GM19035 (cell line): ENCODE measurements around the gene FYCO1.
"Not testable (repeated sequence)": the region's sequence is repeated elsewhere in the genome, so short reads cannot be mapped to it uniquely, and the experiment has no call there.

ENCODE experiments used
- ATAC-seq: cut with Tn5 transposase; IDR thresholded peaks from one replicate; pipeline ENCODE4 v1.9.1; 2021; ENCODE audit not compliant: unreplicated experiment

FYCO1 gene

DNA sequence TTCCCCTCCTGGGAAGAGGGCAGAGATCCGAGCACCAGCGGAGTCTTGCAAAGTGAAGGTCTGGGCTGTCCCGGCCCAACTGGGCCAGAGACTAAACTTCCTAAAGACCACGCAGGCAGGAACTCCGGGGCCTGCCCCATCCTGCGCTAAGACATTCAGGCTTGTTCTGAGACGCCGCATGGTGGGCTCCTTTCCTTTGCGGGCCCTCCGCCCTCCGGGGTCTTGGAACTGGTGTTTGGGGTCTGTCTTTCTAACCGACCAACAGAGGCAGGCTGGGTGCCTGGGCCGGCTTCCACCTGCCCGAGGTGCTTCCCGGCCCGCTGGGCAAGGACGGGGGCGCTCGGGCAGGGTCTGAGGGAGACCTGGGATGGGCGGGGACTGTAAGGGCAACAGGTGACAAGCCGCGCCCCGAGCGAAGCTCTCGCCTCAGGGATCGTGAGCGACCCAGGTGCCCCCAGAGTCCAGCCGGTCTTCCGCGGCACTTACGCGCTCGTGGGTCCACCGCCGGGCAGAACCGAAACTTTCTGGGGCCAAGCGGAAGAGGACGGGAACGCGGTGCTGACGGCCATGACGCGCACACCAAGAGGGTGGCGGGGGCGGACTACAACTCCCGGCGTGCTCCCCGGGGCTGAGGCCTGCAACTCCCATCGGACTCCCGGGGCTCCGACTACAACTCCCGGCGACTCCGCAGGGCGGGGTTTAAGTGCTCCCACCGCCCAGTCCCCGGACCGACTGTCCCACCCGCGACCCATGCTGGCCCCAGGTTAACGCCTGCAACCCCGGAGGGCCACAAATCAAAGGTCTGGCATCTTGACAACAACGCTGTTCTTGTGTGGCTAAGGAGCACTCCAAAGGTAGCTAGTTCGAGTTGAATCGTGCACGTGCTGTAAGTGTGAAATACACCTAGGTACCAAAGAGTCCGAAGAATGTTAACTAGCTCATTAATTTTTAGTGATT, at the start of gene FYCO1:
Gene FYCO1 (minus strand): TSS at position 589 of the 957 bp plus-strand sequence. CDS start 10,914 bp downstream, outside the sequence.
- ATAC-seq, result peak; percentile 93

DNA sequence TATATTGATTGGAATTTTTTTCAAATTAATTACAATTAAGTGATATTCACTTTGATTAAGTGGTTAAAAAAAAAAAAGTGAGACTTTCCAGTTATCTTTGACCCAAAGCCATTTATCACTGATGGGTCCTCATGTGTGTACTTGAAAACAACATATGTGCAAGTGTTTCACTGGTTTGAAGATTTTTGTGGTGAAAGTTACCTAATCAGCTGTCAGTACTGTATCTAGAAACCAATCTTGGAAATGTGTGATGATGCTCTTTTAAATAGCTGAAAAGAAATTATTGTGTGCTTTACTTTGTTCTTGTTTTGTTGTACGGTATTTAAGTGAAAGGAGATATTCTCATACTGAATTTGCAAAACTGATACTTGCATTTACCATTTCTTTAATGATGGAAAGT, 43.3 kb upstream of the FYCO1 start:
- no peak for ATAC-seq

DNA sequence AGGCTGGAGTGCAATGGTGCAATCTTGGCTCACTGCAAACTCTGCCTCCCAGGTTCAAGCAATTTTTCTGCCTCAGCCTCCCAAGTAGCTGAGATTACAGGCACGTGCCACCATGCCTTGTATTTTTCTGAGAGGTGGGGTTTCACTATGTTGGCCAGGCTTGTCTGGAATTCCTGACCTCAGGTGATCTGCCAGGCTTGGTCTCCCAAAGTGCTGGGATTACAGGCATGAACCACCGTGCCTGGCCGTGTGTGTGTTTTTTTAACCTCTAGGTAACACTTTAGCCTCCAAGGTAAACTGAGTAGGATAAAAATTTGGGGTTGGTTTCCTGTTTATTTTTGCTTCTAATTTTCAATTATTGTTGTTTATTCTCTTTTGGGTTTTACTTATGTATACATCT, 42.4 kb upstream of the FYCO1 start:
- ATAC-seq, result not testable (repeated sequence)

DNA sequence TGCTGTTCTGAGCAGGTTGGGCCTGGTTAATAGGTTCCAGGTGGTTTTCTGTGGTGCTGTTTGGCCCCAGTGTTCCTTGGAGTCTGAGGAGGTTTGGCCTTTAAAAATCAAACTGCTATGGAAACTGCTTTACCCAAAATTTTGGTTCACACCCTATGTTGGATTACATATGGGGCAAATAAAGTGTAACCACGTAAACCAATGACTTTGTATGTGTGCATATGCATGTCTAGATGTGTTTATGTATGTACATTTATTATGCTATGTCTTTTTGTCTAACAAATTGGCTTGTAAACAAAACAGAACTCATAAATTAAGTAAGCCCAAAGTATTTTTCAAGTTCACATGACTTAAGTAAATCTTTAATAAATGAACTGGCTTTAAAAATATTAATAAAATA, 40.6 kb upstream of the FYCO1 start:
- ATAC-seq, result no peak

DNA sequence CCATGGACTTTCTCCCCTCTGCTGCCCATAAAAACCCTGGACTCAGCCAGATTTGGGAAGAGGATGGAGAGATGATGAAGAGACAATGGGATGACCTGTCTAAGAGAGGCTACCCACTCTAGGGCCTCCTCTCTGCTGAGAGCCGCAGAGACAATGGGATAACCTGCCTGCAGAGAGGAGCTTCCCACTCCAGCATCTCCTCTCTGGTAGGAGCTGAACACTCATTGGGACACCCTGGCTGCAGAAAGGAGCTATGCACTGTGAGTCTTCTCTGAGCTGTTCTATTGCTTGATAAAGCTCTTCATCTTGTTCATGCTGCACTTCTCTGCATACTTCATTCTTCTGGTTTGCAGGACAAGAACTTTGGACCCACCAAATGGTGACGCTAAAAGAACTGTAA, 36.1 kb upstream of the FYCO1 start:
- no peak for ATAC-seq

DNA sequence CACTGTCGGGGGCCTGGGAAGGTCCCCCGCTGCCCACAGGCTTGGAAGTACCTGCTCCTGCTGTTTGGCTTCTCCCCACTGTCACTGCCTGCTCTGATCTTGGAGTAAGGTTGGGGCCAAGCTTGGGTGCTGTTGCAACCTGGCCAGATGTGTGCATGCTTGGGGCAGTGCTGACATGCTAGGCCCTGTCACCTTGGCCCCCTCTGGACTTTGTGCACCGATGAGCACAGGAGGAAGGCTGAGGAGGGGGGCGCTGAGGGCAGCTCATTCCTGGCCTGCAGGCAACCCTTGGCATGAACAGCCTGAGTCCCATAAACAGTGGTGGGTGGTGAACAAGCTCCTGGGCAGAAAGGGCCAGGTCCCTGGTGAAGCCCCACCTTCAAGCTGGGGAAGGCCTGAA, 35.6 kb upstream of the FYCO1 start:
- ATAC-seq, result no peak

DNA sequence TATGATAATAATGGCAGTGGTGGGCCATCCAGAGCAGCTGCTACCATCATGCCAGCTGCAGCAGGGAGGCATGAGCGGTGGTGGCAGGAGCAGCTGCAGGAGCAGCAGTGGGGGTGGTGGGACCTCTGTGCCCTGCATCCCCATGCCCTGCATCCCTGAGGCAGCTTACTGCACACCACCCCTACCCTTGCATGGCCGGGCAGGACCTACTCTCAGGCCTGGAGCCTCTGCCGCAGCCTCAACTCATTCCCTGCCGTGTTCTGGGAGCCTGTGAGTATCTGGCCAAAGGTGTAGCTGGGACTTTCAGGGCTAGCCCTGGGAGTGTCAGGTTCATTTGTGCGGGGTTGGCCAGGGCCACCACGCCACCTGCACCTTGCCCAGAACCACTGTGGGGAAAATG, 35.0 kb upstream of the FYCO1 start:
- no peak for ATAC-seq

DNA sequence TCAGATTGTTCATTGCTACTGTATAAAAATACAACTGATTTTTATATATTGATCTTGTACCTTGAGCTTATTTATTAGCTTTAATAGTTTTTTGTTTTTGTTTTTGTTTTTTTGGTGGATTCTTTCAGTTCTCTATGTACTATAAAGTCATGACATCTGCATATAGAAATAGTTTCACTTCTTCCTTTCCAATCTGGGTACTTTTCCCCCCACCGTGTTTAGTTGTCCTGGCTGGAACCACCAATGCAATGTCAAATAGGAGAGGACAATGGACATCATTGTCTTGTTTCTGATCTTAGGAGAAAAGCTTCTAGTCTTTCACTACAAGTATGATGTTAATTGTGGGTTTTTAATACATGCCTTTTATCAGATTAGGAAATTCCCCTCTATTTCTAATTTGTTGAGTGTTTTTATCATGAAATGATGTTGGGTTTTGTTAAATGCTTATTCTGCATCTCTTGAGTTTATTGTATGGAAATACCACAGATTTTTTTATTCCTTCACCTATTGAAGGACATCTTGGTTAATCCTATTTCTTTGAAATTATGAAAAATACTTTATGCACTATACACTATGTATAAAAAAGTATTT, 34.4 kb upstream of the FYCO1 start:
- ATAC-seq, result no peak

DNA sequence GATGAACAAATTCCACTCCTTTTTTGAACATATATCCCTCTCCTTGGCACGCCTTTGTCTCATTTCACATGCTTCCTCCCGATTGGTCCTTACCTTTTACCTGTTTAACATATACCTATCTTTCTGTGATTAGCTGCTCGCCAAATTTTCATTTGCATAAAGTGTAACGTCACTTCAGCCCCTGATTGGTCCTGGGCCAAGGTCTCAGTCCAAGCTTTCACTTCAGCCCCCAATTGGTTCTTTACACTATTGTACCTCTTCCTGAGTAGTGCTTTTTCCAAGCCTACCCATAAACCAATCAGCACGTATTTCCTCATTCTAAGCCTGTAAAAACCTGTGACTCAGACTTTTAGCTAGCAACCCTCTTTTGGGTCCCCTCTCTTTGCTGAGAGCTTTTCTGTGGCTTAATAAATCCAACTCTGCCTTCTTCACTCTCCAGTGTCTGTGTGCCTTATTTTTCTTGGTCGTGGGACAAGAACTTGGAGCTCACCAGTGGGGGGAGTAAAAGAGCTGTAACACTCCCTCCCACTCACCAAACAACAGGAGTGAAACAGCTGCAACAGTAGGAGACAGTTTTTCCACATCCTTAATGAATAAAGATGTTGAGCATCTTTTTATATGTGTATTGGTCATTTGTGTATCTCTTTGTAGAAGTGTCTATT, 32.2 kb upstream of the FYCO1 start:
- no peak for ATAC-seq

DNA sequence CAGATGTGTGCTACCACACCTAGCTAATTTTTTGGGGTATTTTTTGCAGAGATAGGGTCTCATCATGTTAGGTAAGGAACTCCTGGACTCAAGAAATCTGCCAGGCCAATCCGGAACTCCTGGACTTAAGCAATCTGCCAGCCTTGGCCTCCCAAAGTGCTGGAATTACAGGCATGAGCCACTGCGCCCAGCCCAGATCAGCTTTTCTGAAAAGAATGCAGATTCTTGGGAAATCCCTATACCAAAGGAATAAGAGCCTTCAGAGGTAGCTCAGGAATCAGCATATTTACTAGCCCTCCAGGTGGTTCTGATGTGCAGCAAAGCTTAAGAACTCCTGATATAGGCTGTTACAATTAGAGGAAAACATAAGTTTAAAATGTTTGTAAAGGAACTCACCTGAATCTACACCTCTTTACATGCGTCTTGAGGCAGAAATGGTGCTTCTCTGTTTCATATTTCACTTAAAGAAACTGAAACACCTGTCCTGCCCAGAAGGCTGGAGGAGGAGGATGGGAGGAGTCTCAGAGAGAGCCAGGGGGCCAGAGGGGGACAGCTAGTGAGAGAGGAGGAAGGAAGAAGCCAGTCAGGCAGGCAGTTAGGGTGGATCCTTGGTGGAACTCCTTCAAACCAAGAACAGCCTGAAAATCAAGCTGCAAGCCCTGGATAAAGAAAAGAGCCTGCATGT, 31.5 kb upstream of the FYCO1 start, which contains the start of gene XCR1:
Gene XCR1 (minus strand): TSS at position 463 of the 685 bp plus-strand sequence. CDS start 5,536 bp downstream, outside the sequence.
- no peak for ATAC-seq

DNA sequence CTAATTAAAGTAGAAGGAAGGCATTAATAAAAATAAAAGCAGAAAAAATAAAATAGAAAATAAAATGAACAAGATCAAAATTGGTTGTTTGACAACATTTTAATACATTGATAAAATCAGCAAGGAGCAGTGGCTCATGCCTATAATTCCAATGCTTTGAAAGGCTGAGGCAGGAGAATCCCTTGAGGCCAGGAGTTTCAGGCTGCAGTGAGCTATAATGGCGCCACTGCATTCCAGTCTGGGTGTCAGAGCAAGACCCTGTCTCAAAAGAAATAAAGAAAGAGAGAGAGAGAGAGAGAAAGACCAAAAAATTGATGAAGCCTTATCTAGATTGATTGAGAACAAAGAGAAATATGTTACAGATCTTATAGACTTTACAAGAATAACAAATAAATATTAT, 29.5 kb upstream of the FYCO1 start:
- ATAC-seq, result no peak

DNA sequence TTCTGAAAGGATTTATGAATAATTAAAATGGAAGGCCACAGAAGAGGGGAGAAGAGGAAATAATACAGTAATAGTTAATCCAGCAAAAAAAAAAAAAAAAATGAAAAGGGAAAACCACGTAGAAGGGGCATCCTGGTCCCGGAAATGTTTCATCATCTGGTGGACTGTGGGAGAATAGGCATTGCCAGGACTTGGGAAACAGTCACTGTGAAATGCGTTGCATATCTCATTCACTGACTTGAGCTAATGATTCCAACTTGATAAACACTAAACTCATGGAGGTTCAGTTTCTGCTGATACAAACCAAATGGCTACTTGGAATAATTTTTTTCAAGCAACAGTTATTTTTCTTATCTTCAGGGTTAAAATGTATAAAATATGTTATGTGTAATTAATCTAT, 28.5 kb upstream of the FYCO1 start:
- no peak for ATAC-seq

DNA sequence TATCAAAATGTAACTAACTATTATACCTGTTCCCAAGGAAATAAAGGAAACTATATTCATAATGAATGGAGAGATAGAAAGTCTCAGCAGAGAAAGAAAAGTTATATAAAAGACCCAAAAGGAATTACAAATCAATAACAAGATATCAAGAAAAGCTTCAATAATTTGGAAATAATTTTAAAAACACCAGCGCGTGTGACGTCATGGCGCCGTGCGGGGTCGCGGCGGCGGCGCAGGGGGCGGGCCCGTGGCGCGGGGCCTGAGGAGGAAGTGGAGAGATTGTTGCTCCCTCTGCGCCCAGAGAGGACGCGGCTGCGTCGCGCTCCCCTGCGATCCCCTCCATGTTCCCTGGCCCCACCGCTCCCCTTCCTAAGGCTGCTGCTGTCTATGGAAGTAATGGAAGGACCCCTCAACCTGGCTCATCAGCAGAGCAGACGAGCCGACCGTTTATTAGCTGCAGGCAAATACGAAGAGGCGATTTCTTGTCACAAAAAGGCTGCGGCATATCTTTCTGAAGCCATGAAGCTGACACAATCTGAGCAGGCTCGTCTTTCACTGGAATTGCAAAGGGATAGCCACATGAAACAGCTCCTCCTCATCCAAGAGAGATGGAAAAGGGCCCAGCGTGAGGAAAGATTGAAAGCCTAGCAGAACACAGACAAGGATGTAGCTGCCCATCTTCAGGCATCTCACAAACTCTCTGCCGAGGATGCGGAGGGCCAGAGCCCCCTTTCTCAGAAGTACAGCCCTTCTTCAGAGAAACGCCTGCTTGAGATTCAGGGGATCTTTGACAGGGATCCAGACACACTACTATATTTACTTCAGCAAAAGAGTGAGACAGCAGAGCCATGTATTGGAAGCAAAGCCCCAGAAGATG, 27.5 kb upstream of the FYCO1 start:
- ATAC-seq, result no peak

DNA sequence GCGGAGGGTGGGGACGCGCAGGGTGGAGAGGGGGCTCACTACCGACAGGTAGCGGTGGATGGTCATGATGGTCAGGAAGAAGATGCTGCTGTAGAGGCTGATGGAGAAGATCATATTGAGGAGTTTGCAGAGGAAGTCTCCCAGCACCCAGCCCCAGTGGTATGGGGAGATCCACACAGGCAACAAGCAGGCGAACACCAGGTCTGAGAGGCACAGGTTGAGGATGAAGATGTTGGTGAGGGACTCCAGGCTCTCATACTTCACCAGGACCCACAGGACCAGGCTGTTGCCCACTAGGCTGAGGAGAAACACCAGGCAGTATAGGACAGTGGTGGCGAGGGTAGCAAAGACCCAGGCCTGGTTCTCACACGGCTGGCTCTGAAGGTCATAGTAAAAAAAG, 25.9 kb upstream of the FYCO1 start:
- ATAC-seq, result no peak

DNA sequence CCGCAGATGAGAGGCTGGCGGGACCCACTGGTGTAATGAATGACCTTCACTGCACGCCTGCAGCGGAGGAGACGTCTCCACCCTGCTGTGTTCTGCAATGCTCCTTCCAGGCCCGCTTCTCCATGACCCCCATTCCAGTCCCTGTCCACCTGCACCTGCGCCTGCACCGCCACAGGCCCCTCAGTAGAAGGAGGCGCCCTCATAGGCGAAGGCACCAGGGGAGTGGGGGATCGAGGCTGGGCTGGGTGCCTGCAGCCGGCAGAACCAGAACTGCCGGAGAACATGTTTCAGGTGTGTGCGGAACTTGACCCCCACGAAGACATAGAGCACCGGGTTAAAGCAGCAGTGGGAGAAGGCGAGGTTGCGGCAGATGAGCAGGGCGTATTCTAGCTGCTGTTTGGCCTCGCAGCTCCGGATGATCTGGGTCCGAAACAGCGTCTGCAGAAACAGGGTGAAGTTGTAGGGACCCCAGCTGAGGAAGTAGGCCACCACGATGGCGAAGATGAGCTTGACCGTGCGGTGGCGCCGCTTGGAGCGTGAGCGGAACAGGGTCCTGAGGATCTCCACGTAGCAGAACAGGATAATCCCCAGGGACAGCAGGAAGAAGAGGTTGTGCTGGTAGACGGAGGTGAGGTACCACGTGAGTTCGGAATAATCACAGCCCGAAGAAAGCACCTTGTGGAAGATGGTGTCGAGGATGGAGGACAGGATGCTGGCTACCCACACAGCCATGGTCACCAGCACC, 25.3 kb upstream of the FYCO1 start:
- ATAC-seq, result no peak

DNA sequence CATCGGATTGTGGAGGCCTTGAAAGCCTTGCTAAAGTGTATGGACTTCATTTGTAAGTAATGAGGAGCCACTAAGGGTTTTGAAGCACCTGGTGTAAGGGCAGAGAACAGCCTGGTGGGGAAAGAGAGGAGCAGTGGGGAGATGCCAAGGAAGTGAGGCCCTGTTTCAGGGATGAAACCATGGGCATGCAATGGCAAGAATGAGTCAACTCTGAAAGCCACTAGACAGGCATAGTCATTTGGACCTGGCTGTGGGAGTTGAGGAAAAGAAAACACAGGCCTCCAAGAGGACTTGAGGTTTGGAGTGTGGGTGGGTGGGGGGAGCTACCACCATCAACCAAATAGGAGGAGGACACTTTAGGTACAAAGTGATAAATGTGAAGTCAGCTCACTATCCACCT, 24.1 kb upstream of the FYCO1 start:
- ATAC-seq, result no peak

DNA sequence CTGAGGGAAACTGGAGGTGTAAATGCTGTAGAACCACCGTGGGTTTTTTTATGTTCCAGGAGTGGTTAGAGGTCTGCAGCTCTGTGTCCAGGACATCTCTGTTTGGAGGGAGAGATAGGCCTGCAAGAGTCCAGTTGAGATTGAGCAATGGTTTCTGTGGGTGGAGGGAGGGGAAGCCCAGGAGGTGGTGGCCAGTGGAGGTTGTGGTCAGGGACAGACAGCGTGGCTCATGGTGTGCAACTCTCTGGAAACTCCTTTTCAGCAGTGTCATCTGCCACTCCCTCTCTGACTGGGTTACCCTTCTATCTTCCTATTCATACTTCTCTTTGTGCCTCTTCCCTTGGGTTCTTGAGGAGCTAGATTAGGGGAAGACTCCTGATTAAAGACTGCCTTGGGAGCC, 22.1 kb upstream of the FYCO1 start:
- no peak for ATAC-seq

DNA sequence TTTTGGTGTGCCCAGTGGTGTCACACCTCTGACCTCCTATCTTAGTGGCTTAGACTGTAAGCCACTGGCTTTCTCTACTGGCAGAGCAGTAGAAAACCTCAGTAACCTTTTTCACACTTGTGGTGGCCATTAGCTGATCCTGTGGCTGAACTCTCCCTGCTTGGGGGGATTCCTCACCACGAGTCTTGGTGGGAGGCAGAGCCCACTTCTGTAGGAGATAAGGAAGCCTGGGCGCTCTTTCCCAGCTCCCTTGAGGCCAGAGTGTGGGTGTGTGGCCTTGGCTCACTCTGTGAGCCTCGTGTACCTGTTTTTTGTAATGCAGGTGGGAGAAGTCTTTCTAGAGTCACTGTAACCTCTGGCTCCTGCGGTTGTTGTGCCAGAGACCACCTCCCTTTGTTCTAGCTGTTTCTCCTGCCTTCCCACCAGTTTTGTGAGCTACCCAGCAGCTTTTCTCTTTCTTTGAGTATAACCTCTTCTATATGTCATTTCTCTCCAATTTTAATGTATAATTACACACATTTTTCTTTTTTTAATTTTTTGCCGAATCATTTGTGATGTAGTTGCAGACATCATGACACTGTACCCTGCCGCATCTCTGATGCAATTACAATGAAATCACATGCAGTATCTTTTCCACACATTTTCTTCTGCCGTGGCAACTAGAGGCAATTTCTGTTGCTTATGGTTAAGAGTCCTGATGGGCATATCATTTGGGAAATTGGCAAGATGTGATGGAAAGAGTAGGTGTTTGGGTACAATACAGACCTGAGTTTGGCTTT, 17.9 kb upstream of the FYCO1 start:
- ATAC-seq, result no peak

DNA sequence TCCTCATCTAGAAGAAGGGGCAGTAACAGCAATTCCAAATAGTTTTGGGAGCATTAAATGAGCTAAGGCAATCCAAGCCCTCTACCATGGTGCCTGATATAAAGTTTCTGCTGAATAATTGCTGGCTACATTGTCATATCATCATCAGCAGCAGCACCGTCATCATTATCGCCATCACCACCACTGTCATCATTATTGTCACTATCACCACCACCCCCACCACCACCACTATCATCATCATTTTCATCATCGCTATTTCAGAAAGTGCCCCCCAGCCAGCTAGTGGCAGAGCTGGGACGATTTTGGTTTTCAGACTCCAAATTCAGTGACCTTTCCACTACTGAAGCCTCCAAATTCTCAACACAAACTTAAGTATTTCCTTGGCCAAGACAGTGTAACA, 16.6 kb upstream of the FYCO1 start:
- no peak for ATAC-seq
